Breast epithelium (tissue), 3 donors: ENCODE measurements around the gene INSR.

Source experiments
- POLR2A ChIP-seq: fragments of 450-650 bp; IDR thresholded peaks from one replicate; pipeline ENCODE4 v1.6.1; 2016; ENCODE audit warnings: antibody characterized with exemption, mild to moderate bottlenecking, moderate library complexity
- POLR2AphosphoS5 ChIP-seq, 3 donors: sonication (generic); formaldehyde crosslinking; IDR thresholded peaks; one replicate each; pipeline ENCODE4 v1.6.1; 2017; ENCODE audit warnings: antibody characterized with exemption in 3 of 3
- TF ChIP-seq, protein P1 (sequence below), 3 donors: fragments of 450-650 bp; IDR thresholded peaks; one replicate each; pipeline ENCODE4 v1.5.1; 2016 to 2017; ENCODE audit warnings: antibody characterized with exemption in 3 of 3, mild to moderate bottlenecking in 3 of 3, moderate library complexity in 3 of 3

GRCh38 chr19:7210359-7210758, 83.9 kb downstream of the INSR start:
- TF ChIP-seq, protein P1, sequence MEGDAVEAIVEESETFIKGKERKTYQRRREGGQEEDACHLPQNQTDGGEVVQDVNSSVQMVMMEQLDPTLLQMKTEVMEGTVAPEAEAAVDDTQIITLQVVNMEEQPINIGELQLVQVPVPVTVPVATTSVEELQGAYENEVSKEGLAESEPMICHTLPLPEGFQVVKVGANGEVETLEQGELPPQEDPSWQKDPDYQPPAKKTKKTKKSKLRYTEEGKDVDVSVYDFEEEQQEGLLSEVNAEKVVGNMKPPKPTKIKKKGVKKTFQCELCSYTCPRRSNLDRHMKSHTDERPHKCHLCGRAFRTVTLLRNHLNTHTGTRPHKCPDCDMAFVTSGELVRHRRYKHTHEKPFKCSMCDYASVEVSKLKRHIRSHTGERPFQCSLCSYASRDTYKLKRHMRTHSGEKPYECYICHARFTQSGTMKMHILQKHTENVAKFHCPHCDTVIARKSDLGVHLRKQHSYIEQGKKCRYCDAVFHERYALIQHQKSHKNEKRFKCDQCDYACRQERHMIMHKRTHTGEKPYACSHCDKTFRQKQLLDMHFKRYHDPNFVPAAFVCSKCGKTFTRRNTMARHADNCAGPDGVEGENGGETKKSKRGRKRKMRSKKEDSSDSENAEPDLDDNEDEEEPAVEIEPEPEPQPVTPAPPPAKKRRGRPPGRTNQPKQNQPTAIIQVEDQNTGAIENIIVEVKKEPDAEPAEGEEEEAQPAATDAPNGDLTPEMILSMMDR (IDR thresholded peaks at IDR 0.05), result no peak
- no peak for TF ChIP-seq POLR2A
- TF ChIP-seq POLR2AphosphoS5 (IDR thresholded peaks at IDR 0.05), result no peak
